ENCODE results near the gene GADD45GIP1.

GRCh38 chr19:12939975-12940423, 17.0 kb downstream of the GADD45GIP1 start:
- TF ChIP-seq CTCF (IDR thresholded peaks at IDR 0.05 in 2 of 3, conservative IDR thresholded peaks at IDR 0.05 in 1 of 3; ENCODE audit: control insufficient read depth in 2 of 3, extremely low read depth in 1 of 3, insufficient read depth in 1 of 3, low read depth in 3 of 3, low read length in 3 of 3) (no peak), ZNF274 (IDR thresholded peaks at IDR 0.05; ENCODE audit: insufficient read depth, insufficient read length) (no peak)
